Osteoblast (primary cell): Measurements from ENCODE around the gene TMEM272. TPM values are rescaled to one million over a fixed set of nuclear protein-coding genes. Genes with fewer than 3 reads are reported as not detected.

Experiments used
- DNase-seq: peaks from one replicate; pipeline ENCODE4 v3.0.0; 2011; ENCODE audit warnings: low spot score, mixed read lengths; ENCODE audit not compliant: insufficient read length; ENCODE audit errors: missing footprints
- H2AFZ ChIP-seq: 2 replicates; pipeline ENCODE4 v1.6.0; 2011; ENCODE audit warnings: mild to moderate bottlenecking, low read length
- H3K27ac ChIP-seq: 2 replicates; pipeline ENCODE4 v1.5.1; 2011; ENCODE audit warnings: mild to moderate bottlenecking, low read depth, low read length, moderate library complexity
- H3K27me3 ChIP-seq: 2 replicates; pipeline ENCODE4 v1.6.0; 2012; ENCODE audit warnings: mild to moderate bottlenecking, control low read depth, inconsistent platforms, low read length, moderate library complexity; ENCODE audit not compliant: insufficient read depth
- H3K36me3 ChIP-seq: 2 replicates; pipeline ENCODE4 v1.5.1; 2011; ENCODE audit warnings: mild to moderate bottlenecking, low read length, control low read depth, moderate library complexity; ENCODE audit not compliant: insufficient read depth
- H3K4me1 ChIP-seq: 2 replicates; pipeline ENCODE4 v1.5.1; 2011; ENCODE audit warnings: mild to moderate bottlenecking, low read length, control low read depth, moderate library complexity; ENCODE audit not compliant: insufficient read depth
- H3K4me2 ChIP-seq: 2 replicates; pipeline ENCODE4 v1.6.0; 2011; ENCODE audit warnings: mild to moderate bottlenecking, low read length; ENCODE audit not compliant: insufficient read depth
- H3K4me3 ChIP-seq: fragments of 200-600 bp; sonication (generic); 3 replicates; pipeline ENCODE4 v1.5.1; 2012; ENCODE audit warnings: mild to moderate bottlenecking, low read length, inconsistent platforms; ENCODE audit not compliant: insufficient read depth
- H3K79me2 ChIP-seq: 2 replicates; pipeline ENCODE4 v1.6.0; 2012; ENCODE audit warnings: mild to moderate bottlenecking, low read length, control low read depth, inconsistent platforms; ENCODE audit not compliant: insufficient read depth
- H3K9me3 ChIP-seq: 2 replicates; pipeline ENCODE4 v1.5.1; 2011; ENCODE audit warnings: low read depth, low read length, control low read depth
- H4K20me1 ChIP-seq: 2 replicates; pipeline ENCODE4 v1.6.0; 2012; ENCODE audit warnings: mild to moderate bottlenecking, low read length, control low read depth; ENCODE audit not compliant: insufficient read depth
- total RNA-seq: library from RNA; depleted of rRNA; stranded (reverse); fragments of >200 nt; gene quantifications from 2 replicates; pipeline ENCODE4 v1.2.3, GENCODE V29; 2012
- TF ChIP-seq, protein P1 (sequence below): IDR thresholded peaks from 2 replicates; pipeline ENCODE4 v1.5.1; 2011; ENCODE audit warnings: mild to moderate bottlenecking, low read depth, low read length, moderate library complexity; ENCODE audit errors: extremely low read depth

TMEM272 gene
- total RNA-seq, 1 donor = not detected

- DNase-seq = no peak
- H3K4me3 ChIP-seq = no peak overlapping the region
- peaks cover 3% of the 10 kb centered on the region for H4K20me1 ChIP-seq
- H3K27me3 ChIP-seq = no peaks in the 10 kb centered on the region
- H3K9me3 ChIP-seq = no peaks in the 10 kb centered on the region
- no peaks in the 10 kb centered on the region for H3K79me2 ChIP-seq
- no peaks in the 10 kb centered on the region for H3K4me1 ChIP-seq
- no peak overlapping the region for H3K27ac ChIP-seq
- TF ChIP-seq, protein P1, sequence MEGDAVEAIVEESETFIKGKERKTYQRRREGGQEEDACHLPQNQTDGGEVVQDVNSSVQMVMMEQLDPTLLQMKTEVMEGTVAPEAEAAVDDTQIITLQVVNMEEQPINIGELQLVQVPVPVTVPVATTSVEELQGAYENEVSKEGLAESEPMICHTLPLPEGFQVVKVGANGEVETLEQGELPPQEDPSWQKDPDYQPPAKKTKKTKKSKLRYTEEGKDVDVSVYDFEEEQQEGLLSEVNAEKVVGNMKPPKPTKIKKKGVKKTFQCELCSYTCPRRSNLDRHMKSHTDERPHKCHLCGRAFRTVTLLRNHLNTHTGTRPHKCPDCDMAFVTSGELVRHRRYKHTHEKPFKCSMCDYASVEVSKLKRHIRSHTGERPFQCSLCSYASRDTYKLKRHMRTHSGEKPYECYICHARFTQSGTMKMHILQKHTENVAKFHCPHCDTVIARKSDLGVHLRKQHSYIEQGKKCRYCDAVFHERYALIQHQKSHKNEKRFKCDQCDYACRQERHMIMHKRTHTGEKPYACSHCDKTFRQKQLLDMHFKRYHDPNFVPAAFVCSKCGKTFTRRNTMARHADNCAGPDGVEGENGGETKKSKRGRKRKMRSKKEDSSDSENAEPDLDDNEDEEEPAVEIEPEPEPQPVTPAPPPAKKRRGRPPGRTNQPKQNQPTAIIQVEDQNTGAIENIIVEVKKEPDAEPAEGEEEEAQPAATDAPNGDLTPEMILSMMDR = no peak
- no peak overlapping the region for H2AFZ ChIP-seq
- H3K36me3 ChIP-seq = no peaks in the 10 kb centered on the region
- H3K4me2 ChIP-seq = no peak overlapping the region
Observed at GRCh38 chr13:51780099-51780498, 64.9 kb downstream of the TMEM272 start.

DNA sequence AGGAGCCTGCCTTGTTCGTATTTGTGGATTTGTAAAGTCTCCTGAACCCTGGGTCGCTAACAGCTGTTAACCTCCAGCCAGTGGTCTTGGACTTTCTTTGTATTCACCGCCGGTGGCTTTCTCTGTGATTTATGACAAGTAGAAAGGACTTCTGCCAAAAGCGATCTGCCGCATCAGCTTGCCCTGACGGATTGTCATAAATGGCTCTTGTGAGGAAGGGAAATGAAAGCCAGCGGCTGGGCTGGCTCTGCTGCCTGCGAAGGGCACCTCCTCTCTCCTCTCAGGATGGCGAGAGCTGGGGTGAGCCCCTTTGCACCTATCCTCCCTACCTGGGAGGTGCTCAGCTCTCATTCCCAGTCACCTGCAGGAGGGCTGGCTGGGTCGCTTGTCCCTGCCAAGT, 66.6 kb downstream of the TMEM272 start:
- H3K27me3 ChIP-seq = peaks cover 6% of the 10 kb centered on the region
- no peak overlapping the region for H3K27ac ChIP-seq
- H3K79me2 ChIP-seq = no peaks in the 10 kb centered on the region
- H3K36me3 ChIP-seq = no peaks in the 10 kb centered on the region
- H4K20me1 ChIP-seq = peaks cover 3% of the 10 kb centered on the region
- H3K4me3 ChIP-seq = no peak overlapping the region
- TF ChIP-seq, protein P1 = no peak
- H3K4me2 ChIP-seq = no peak overlapping the region
- no peaks in the 10 kb centered on the region for H3K9me3 ChIP-seq
- DNase-seq = no peak
- H3K4me1 ChIP-seq = no peaks in the 10 kb centered on the region
- H2AFZ ChIP-seq = no peak overlapping the region

- H3K27ac ChIP-seq = no peak overlapping the region
- no peaks in the 10 kb centered on the region for H3K9me3 ChIP-seq
- DNase-seq = no peak
- no peaks in the 10 kb centered on the region for H3K36me3 ChIP-seq
- peaks cover 3% of the 10 kb centered on the region for H4K20me1 ChIP-seq
- no peak overlapping the region for H3K4me3 ChIP-seq
- peaks cover 6% of the 10 kb centered on the region for H3K27me3 ChIP-seq
- H2AFZ ChIP-seq = no peak overlapping the region
- no peaks in the 10 kb centered on the region for H3K79me2 ChIP-seq
- TF ChIP-seq, protein P1 = no peak
- H3K4me2 ChIP-seq = no peak overlapping the region
- H3K4me1 ChIP-seq = no peaks in the 10 kb centered on the region
Observed at GRCh38 chr13:51777921-51778320, 67.1 kb downstream of the TMEM272 start.

DNA sequence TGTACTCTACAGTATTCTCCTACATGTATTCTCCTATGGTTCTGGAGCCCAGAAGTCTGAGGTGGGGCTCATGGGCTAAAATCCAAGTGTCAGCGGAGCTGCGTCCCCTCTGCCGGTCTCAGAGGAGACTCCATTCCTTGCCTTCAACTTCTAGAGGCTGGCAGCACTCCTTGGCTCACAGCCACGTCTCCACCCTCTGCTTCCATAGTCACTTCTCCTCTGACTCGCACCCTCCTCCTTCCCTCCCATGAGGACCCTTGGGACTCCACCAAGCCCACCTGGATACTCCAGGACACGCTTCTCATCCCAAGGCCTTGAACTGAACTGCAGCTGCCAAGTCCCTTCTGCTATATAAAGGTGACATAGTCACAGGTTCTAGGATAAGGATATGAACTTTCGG, 68.8 kb downstream of the TMEM272 start:
- Histone ChIP-seq H3K9me3 (no peaks in the 10 kb centered on the region), H3K4me3 (no peak overlapping the region), H3K27me3 (peaks cover 6% of the 10 kb centered on the region), H3K4me2 (no peak overlapping the region), H3K79me2 (no peaks in the 10 kb centered on the region), H2AFZ (no peak overlapping the region), H3K27ac (no peak overlapping the region), H4K20me1 (no peaks in the 10 kb centered on the region), H3K36me3 (no peaks in the 10 kb centered on the region), H3K4me1 (no peaks in the 10 kb centered on the region)
- TF ChIP-seq, protein P1 = no peak
- DNase-seq = peak; percentile 54
